Fibroblast of skin of right quadriceps (primary cell): ENCODE results near the gene AUTS2.
"Not testable (repeated sequence)": the region's sequence is repeated elsewhere in the genome, so short reads cannot be mapped to it uniquely, and the experiment has no call there.

Experiments used
- DNase-seq: peaks from one replicate; pipeline ENCODE4 v3.0.0-alpha.2; 2013

AUTS2 gene

GRCh38 chr7:70632400-70632799 is 1034.1 kb downstream of the AUTS2 start:
- DNase-seq: no peak

- no peak for DNase-seq
Measured at GRCh38 chr7:70634071-70634470, 1035.8 kb downstream of the AUTS2 start.

- DNase-seq: peak; percentile 98
Measured at GRCh38 chr7:70634610-70635068, 1036.4 kb downstream of the AUTS2 start.

- no peak for DNase-seq
Measured at GRCh38 chr7:70635633-70636032, 1037.4 kb downstream of the AUTS2 start.

- no peak for DNase-seq
Measured at GRCh38 chr7:70636169-70636568, 1037.9 kb downstream of the AUTS2 start.

- no peak for DNase-seq
Measured at GRCh38 chr7:70637726-70638125, 1039.5 kb downstream of the AUTS2 start.

GRCh38 chr7:70638158-70639107 is 1040.2 kb downstream of the AUTS2 start:
- peak; percentile 33 for DNase-seq

- peak; percentile 86 for DNase-seq
Measured at GRCh38 chr7:70640266-70640833, 1042.1 kb downstream of the AUTS2 start.

- DNase-seq: no peak
Measured at GRCh38 chr7:70641882-70642281, 1043.6 kb downstream of the AUTS2 start.

GRCh38 chr7:70645279-70645678 is 1047.0 kb downstream of the AUTS2 start:
- DNase-seq: no peak

GRCh38 chr7:70645876-70646351 is 1047.6 kb downstream of the AUTS2 start:
- DNase-seq: no peak

- DNase-seq: no peak
Measured at GRCh38 chr7:70646536-70647248, 1048.4 kb downstream of the AUTS2 start.

- DNase-seq: peak; percentile 76
Measured at GRCh38 chr7:70647801-70648498, 1049.7 kb downstream of the AUTS2 start.

- DNase-seq: not testable (repeated sequence)
Measured at GRCh38 chr7:70648499-70648861, 1050.2 kb downstream of the AUTS2 start.

GRCh38 chr7:70649323-70649722 is 1051.0 kb downstream of the AUTS2 start:
- no peak for DNase-seq

GRCh38 chr7:70654146-70654545 is 1055.9 kb downstream of the AUTS2 start:
- DNase-seq: no peak

- no peak for DNase-seq
Measured at GRCh38 chr7:70654979-70655378, 1056.7 kb downstream of the AUTS2 start.

- no peak for DNase-seq
Measured at GRCh38 chr7:70655694-70656093, 1057.4 kb downstream of the AUTS2 start.

- DNase-seq: peak; percentile 53
Measured at GRCh38 chr7:70657571-70657970, 1059.3 kb downstream of the AUTS2 start.

GRCh38 chr7:70657989-70658632 is 1059.8 kb downstream of the AUTS2 start:
- DNase-seq: no peak

GRCh38 chr7:70659263-70659662 is 1061.0 kb downstream of the AUTS2 start:
- no peak for DNase-seq

GRCh38 chr7:70660154-70660818 is 1062.0 kb downstream of the AUTS2 start:
- DNase-seq: no peak
